ENCODE data around the gene CHSY1.

- no peak for TF ChIP-seq YY1 (IDR thresholded peaks at IDR 0.05; ENCODE audit: insufficient read depth, insufficient read length)
- no peak for TF ChIP-seq ZNF274 (IDR thresholded peaks at IDR 0.05; ENCODE audit: low read depth, low read length)
- no peak for TF ChIP-seq SUZ12 (IDR thresholded peaks at IDR 0.05; ENCODE audit: extremely low read depth, insufficient read depth, insufficient read length)
These were observed 37.2 kb upstream of the CHSY1 start for GRCh38 chr15:101288905-101289513.
